Iris pigment epithelial cell (primary cell): ENCODE results near the gene TRIM33.
"Not testable (repeated sequence)": the region's sequence is repeated elsewhere in the genome, so short reads cannot be mapped to it uniquely, and the experiment has no call there.

Experiments
- DNase-seq: peaks from one replicate; pipeline ENCODE4 v3.0.0-alpha.2; 2011; ENCODE audit warnings: low read depth

The TRIM33 gene

DNA sequence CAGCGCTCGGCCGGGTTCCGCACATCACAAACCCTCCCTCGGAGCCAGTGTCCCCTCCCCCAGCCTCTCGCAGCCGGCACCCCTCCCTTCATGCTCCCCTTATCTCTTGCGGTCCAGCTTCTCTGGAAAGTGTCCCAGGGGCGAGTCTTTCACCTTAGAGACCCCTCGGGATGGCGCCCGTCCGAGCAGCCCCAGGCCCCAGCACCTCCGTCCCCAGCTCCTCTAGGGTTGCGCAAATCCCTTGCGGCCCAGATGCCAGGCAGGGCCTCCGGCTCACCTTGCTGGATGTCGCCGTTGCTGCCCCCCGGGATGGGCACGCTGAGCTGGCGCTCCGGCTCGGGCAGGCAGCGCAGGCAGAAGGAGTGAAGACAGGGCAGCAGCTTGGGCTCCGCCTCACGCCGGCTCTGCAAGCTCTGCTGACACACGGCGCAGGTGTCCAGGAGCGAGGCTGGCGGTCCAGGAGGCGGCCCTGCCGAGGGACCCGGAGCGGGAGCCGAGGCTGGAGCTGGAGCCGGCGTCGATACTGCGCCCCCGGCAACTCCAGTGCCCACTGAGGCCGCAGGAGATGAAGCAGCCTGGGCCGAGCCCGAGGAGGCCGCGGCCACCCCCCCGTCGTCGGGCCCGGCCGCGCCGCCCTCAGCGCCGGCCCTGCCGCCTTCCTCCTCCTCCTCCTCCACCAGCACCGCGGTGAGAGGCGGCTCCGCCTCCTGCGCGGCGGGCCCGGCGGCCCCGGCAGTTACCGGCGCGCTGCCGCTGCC is 550 bp downstream of the TRIM33 start:
- DNase-seq, result peak; percentile 39

DNA sequence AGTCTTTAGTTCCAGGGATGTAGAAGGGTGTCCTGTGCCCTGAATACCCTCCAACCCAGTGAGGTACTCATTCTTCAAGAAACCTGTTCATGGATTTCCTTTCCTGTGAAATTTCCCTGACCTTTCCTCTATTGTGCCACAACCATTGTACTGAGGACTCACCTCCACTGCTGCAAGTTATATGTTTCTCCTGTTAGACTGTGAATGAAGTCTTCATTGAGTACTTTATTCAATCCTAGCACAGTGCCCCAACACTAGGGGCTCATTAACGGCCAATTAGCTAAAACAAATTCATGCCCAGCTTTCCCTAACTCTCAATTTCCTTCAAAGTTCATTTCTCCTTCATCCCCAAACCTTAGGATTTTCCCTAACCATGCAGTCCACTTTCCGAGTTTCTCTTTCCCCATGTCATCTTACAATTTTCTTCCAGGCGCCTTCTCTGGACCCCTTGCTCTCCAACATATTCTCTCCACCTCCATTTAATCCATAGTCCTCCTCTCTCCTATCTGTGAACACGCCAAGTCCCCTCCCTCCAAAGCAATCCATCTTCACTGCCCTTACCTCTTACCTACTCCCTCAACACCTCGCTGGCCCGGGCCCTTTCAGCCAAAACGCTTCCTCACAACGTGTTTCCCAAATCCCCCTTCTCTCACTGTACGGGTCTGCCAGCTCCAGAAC is 1.3 kb downstream of the TRIM33 start:
- peak; percentile 7 for DNase-seq

DNA sequence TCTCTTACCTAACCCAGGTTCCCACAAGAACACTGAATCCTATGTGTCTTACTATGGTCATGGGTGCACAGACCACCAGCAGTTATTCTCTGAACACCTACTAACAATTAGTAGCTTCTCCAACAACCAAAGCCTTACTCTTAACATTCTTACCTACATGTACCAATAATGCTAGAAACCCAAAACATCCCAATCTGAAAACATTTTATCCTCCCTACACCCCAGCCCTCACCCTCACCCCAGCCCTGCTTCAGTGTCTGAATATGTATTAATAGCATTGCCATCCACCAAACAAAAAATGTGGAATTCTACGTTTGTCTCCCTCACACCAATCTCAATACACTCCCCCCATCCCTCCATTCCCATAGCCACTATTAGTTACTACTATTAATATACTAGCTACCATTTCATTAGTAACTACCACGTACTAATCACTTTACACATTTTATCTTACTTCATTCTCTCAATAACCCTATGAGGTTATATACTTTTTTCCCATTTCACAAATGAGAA is 2.6 kb downstream of the TRIM33 start:
- no peak for DNase-seq

DNA sequence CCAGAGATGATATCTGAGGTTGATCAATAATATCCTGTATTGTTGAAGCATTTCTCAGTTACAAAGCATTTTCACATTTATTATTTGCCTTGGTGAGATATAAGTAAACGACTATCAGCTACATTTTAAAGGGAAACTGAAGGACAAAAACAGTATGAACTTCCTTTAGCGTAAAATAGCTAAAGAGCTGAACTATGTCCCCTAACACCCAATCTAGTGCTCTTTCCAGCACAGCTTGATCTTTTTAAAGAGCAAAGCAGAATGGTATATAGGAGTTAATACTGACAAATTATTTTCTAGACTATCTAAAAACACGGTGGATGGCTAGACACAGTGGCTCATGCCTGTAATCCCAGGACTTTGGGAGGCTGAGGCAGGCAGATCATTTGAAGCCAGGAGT is 3.5 kb downstream of the TRIM33 start:
- DNase-seq, result no peak

DNA sequence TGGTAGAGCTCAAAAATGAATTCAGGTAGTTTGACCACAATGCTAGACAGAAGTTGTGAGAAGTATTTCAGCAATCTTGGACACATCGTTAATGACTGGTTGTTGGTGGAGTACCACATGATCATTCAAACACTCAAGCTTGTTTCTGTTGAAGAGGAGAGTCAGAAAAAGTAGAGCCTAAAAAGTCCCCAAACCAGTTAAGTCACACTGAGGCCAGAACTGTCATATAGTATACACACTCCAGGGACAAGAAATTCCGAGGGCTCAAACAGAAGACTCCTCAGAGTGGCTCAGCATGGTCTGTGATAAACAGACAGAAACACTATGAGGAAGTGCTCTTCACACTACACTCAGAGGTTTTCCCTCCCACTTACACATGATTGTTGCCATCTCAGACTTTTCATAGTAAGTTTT is 5.8 kb downstream of the TRIM33 start:
- DNase-seq, result no peak

DNA sequence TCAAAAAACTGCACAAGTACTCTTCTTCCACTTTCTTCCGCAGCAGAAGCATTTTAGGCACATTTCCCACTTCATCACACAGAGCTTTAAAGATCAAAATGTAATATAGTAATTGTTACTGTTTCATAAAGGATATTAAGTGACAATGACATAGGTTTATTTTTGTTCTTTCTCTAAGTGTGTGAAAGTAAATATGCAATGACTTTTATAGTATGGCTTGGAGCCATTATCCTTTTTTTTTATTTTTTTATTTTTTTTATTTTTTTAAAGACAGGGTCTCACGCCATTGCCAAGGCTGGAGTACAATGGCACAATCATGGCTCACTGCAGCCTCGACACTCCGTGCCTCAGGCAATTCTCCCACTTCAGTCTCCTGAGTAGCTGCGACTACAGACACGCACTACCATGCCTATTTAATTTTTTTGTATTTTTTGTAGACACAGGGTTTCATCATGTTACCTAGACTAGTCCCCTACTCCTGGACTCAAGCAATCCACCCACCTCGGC is 7.0 kb downstream of the TRIM33 start:
- DNase-seq, result no peak

DNA sequence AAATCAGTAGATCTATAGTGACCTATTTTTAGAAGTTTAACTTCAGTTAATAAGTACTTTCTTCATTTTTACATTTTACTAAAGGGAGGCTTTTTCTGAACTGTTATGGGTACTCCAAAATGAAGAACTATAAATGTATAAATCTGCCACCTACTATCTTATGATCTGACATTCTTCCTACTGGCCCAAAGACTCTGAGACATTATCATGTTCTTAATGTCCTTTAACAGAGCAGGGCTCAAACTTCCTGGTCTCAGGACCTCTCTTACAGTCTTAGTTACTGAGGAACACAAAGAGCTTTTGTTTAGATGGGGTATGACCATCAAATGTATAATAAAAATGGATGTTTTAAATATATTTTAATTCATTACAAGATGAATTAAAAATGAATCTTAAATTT is 8.9 kb downstream of the TRIM33 start:
- DNase-seq, result no peak

DNA sequence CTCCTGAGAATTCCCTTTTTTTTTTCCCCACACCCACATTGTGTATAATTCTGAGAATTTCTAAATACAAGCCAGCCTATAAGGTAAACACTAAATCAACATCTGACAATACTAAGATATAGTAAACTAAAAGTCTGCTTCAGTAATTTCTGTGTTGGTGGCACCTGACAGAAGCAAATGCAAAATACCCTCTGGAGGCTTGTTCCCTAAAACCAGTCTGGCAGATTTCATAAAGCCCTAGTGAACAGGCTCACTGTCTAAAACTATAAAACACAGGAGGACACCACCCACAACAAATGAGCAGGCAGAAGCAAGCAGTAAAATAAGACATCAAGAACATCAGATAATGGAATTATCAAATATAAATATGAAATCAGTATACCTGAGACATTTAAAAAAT is 11.5 kb downstream of the TRIM33 start:
- DNase-seq, result no peak

DNA sequence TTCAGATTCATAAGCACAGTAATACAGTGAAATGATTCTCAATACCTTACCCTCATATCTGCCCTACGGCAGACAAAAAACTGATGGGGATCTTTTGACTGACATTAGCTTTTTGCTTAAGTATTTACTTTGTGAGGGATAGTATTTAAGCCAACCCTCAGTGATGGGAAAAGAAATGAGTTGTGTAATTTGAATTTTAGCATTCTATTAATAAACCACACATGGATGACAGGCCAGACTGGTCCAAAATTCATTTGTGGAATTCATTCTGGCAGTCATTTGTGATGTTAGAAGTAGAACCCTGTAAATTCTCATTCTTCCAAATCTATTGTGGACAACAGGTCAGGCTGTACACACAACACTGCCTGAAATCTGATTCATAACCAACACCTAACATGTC is 14.9 kb downstream of the TRIM33 start:
- DNase-seq, result no peak

DNA sequence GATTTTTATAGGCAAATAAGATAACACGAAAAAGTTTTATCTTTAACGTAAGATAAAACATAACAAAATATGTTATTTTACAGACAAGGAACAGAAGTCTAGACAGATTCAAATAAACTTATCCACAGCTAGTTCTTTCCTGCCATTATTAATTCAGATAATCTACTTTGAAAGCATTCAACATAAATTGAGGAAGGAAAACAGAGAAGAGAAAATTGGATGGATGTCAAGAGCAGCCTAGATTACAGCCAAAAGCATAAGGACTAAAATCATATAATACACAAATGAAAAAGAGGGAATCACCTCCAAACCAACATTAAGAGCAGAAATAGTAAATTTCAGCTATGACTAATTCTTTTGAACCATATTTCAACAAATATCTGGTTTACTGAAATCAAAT is 15.5 kb downstream of the TRIM33 start:
- DNase-seq, result no peak

DNA sequence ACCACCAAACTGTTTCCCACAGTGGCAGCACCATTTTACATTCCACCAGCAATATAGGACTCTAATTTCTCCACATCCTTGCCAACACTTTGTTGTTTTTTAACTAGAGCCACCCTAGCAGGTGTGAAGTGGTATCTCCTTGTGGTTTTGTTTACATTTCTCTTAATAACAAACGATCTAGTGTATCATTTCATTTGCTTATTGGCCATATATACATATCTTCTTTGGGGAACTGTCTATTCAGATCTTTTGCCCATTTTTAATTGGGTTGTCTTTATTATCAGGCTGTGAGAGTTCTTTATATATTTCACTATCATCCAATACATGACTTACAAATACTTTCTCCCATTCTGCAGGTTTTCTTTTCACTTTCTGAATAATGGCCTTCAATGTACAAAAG is 18.0 kb downstream of the TRIM33 start:
- no peak for DNase-seq

DNA sequence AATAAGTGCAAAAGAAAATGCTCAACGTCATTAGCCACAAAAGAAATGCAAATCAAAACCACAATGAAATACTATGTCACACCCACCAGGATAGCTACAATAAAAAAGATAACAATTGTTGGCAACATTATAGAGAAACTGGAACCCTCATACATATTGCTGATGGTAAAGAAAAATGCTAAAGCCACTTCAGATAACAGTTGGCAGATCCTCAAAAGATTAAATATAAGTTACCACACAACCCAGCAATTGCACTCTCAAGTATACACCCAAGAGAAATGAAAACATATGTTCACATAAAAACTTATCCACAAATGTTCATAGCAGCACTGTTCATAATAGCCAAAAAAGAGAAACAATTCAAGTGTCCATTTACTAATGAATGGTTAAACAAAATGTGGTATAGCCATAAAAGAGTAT is 20.7 kb downstream of the TRIM33 start:
- no peak for DNase-seq

DNA sequence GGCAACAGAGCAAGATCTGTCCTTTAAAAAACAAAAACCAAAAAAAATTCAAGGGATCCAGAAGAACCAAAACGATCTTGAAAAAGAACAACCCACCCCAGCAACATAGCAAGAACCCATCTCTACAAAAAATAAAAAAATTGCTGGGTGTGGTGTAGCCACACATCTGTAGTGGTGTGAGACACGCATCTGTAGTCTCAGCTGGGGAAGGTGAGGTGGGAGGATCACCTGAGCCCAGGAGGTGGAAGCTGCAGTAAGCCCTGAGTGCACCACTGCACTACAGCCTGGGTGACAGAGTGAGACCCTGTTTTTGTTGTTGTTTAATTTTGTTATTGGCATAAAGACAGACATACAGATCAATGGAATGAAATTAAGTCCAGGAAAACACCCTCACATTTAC is 22.3 kb downstream of the TRIM33 start:
- no peak for DNase-seq

DNA sequence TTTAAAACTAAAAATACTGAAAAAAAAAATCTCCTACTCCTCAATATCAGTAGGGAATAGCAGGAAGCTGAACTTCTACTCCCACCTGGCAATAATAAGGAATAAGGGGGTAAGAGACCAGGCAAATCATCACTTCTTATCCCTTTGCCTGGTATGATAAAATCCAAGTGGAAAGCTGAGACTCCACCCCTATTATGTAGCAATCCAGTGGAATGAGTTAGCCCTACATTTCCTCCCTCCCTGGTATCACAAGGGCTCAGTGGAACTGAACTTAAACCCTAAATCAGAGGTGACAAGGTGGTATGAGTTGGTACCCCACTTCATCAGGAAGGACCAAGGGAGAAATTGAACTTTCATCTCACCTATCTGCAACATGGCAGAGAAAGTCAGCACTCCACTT is 25.7 kb downstream of the TRIM33 start:
- peak; percentile 13 for DNase-seq

DNA sequence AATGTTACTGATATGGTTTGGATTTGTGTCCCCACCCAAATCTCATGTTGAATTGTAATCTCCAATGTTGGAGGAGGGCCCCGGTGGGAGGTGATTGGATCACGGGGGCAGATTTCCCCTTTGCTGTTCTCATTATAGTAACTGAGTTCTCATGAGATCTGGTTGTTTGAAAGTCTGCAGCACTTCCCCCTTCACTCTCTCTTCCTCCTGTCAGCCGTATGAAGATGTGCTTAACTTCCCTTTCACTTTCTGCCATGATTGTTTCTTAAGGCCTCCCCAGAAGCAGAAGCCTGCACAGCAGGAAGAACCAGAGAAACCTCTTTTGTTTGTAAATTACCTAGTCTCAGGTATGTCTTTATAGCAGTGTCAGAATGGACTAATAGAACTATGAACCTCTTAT is 28.4 kb downstream of the TRIM33 start:
- no peak for DNase-seq

DNA sequence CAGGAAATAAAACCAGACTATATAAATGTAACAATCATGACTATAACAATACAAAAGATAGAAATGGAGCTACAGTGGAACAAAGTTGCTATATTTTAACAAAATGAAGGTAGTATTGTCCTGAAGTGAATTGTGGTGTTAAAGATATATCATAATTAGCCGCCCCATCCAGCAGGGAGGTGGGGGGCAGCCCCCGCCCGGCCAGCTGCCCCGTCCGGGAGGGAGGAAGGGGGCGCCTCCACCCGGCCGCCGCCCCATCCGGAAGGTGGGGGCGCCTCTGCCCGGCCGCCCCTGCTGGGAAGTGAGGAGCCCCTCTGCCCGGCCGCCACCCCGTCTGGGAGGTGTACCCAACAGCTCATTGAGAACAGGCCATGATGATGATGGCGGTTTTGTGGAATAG is 31.4 kb downstream of the TRIM33 start:
- DNase-seq, result not testable (repeated sequence)

DNA sequence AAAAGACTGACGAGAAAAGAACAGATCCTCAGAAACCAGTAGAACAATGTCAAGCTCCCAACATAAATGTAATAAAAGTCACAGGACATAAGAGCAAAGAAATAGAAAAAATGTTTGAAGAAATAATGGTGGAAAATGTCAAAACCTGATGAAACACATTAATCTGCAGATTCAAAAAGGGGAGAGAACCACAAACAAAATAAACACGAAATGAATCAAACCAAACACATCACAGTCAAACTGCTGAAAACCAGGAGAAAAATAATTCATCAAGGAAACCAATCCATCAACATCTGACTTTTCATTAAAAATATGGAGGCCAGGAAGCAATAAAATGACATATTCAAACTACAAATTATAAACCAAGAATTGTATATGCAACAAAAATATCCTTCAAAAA is 31.9 kb downstream of the TRIM33 start:
- DNase-seq, result no peak

DNA sequence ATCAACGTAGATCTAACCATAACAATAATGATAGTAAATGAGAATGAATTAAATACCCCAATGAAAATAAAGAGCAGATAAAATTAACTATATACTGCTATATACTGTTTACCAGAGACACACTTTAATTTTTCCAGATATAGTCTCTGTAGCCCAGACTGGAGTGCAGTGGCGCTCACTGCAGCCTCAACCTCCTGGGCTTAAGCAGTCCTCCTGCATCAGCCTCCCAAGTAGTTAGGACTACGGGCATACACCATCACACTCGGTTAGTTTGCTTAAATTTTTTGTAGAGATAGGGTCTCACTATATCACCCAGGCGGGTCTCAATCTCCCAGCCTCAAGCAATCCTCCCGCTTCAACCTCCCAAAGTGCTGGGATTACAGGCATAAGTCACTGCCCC is 37.2 kb downstream of the TRIM33 start:
- DNase-seq, result no peak

DNA sequence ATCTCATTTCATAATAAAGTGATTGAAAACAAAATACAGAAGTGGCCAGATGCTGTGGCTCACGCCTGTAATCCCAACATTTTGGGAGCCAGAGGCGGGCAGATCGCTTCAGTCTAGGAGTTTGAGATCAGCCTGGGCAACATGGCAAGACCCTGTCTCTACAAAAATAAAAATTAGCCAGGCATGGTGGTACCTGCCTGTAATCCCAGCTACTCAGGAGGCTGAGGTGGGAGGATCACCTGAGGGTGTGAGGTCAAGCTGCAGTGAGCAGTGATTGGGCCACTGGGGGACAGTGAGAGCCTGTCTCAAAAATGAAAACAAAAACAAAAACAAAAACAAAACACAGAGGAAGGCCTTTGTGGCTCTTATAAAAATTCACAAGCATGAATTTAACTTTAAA is 38.6 kb downstream of the TRIM33 start:
- no peak for DNase-seq

DNA sequence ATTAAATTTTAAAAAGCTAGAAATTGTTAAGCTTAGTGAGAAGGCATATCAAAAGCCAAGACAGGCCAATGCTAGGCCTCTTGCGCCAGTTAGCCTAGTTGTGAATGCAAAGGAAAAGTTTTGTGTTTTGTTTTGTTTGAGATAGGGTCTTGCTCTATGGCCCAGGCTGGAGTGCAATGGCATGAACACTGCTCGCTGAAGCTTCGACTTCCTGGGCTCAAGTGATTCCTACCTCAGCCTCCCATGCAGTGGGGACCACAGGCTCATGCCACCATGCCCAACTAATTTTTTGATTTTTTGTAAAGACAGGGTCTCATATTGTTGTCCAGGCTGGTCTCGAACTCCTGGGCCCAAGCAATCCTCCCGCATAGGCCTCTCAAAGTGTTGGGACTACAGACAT is 40.3 kb downstream of the TRIM33 start:
- no peak for DNase-seq

DNA sequence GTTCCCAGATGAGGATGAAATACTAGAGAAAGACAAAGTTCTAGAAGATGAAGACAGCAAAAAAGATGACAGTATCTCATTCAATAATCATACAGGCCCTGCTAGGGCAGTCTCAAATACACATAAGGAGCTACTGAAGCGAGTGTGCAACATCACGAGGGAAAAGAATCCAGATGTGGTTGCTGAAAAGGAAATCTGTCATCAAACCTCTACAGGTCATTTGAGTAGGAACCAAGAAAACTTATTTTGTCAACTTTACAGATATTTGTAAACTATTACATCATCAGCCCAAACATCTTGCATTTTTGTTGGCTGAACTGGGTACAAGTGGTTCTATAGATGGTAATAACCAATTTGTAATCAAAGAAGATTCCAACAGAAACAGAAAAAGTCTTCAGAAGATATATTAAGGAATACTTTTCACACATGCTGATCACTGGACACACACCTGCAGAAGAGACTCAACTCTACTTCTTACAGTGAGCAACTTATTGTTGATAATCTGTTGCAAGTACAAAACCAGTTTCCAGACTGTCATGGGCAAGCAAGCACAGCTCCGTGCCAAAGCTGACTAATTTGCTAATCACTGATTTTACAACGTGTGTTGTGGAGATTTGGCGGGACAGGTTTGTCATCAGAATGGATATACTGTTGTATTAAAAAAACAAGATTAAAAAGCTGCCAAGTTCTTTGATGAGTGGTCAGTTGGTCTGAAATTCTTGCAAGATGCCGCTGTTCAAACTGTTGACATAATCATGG is 42.1 kb downstream of the TRIM33 start:
- no peak for DNase-seq

DNA sequence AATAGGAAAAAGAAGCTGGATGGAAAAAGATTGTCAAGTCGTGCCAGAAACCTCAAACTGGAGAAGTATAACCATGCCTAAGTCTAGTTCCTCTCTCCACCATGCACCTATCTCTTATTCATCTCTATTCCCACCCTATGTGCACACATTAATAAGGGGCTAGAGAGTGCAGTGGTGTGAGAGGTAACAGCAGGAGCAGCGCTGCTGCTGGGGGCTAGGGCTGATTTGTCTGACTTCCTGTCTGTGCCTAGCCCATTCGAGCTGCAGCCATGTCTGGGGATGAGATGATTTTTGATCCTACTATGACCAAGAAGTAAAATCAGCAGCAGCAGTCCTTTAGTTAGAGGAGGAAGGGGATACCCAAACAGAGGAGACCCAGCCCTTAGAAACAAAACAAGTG is 43.0 kb downstream of the TRIM33 start:
- DNase-seq, result no peak

DNA sequence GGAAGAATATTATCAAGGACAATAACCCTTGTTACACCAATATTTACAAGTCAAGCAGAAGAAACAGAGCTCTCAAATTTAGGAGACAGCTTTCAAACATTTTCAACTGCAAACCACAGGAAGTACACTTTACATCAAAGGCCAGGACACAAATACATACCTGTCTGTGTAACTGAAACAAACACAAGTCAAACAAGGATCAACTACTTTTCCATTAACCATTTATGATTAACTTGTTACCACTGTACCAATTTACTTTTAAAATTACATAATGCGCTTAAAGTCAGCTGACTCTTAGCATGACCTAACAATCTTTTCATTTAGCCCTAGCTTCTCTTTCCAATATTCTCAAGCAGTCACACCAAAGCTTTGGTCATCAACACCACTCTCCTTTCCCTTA is 43.5 kb downstream of the TRIM33 start:
- no peak for DNase-seq
